K562 (cell line): ENCODE results near the gene DMXL1. TPM values are rescaled to one million over a fixed set of nuclear protein-coding genes. Genes with fewer than 3 reads are reported as not detected.
A peak's percentile ranks its signal among the peaks of the same experiment; 100 is the strongest.

ENCODE experiments used
- ATF7 ChIP-seq: fragments of 450-650 bp; IDR thresholded peaks from 2 replicates; pipeline ENCODE4 v1.7.1; 2014; ENCODE audit warnings: mild to moderate bottlenecking, moderate library complexity
- CBX3 ChIP-seq, 2 experiments: IDR thresholded peaks; 1 replicate in 1 of 2; 2 replicates in 1 of 2; pipeline ENCODE4 v1.6.1; 2012; ENCODE audit warnings: inconsistent platforms in 2 of 2, low read length in 2 of 2, borderline replicate concordance in 1 of 2, control low read depth in 1 of 2
- CBX8 ChIP-seq: fragments of 200-600 bp; sonication (generic); IDR thresholded peaks from 2 replicates; pipeline ENCODE4 v1.6.1; 2012; ENCODE audit warnings: borderline replicate concordance, mixed run types, low read depth, mild to moderate bottlenecking, moderate library complexity, mixed read lengths, low read length, control low read depth, inconsistent platforms; ENCODE audit not compliant: poor library complexity, severe bottlenecking; ENCODE audit errors: extremely low read depth
- FOXM1 ChIP-seq, 2 experiments: fragments of 450-650 bp in 1 of 2; sonication (generic) in 1 of 2; formaldehyde crosslinking in 1 of 2; IDR thresholded peaks; 2 replicates each; pipeline versions ENCODE4 v1.6.1 to v1.9.0; 2017 to 2022; ENCODE audit warnings: low read depth in 2 of 2, mild to moderate bottlenecking in 2 of 2, missing genetic modification reagents in 1 of 2, moderate library complexity in 1 of 2
- HNRNPL ChIP-seq: fragments of 200-400 bp; formaldehyde crosslinking; IDR thresholded peaks from 2 replicates; pipeline ENCODE4 v1.6.1; 2017; ENCODE audit warnings: low read depth, mild to moderate bottlenecking, low read length
- KDM1A ChIP-seq, 2 experiments: fragments of 450-650 bp; IDR thresholded peaks; 2 replicates each; pipeline ENCODE4 v1.6.1; 2016; ENCODE audit warnings: mild to moderate bottlenecking in 2 of 2
- MYNN ChIP-seq, 2 experiments: sonication (generic); formaldehyde crosslinking in 1 of 2; IDR thresholded peaks; 2 replicates each; pipeline versions ENCODE4 v1.5.0 to v1.6.1; 2016 to 2020; ENCODE audit warnings: antibody characterized with exemption in 1 of 2, missing genetic modification reagents in 1 of 2
- POLR2AphosphoS5 ChIP-seq: IDR thresholded peaks from 2 replicates; pipeline ENCODE4 v1.6.1; 2011; ENCODE audit warnings: mild to moderate bottlenecking, low read depth, low read length, moderate library complexity; ENCODE audit not compliant: control insufficient read depth, insufficient read depth
- POLR2H ChIP-seq: IDR thresholded peaks from 2 replicates; pipeline ENCODE4 v1.6.1; 2016; ENCODE audit warnings: missing genetic modification characterization, low read depth, mild to moderate bottlenecking, control low read depth, missing compliant biosample characterization, moderate library complexity
- RB1 ChIP-seq: fragments of 450-650 bp; IDR thresholded peaks from 2 replicates; pipeline ENCODE4 v1.6.1; 2017; ENCODE audit warnings: low read depth, mild to moderate bottlenecking
- SNIP1 ChIP-seq: fragments of 450-650 bp; IDR thresholded peaks from 2 replicates; pipeline ENCODE4 v1.7.1; 2017; ENCODE audit warnings: low read depth, mild to moderate bottlenecking
- ZBED1 ChIP-seq: IDR thresholded peaks from 2 replicates; pipeline ENCODE4 v1.6.1; 2014
- polyA plus RNA-seq, 8 experiments: library from polyadenylated mRNA; depleted of rRNA in 4 of 8; stranded (reverse) in 5 of 8; unstranded in 3 of 8; fragments of >200 nt; fragmentation: Nextera tagmentation in 2 of 8; fragmentation: Illumina TruSeq in 1 of 8; extraction: Ambion mirVana in 2 of 8; extraction: Trizol in 1 of 8; gene quantifications; 2 replicates each; pipeline versions ENCODE4 v1.2.1 to v1.2.3, GENCODE V29; 2011 to 2014; ENCODE audit warnings: inconsistent platforms in 1 of 8, missing spikeins in 1 of 8
- total RNA-seq, 7 experiments: library from RNA; depleted of rRNA in 6 of 7; stranded (reverse); fragments of >200 nt in 6 of 7; fragmentation: Illumina TruSeq in 2 of 7; extraction: Trizol in 2 of 7; gene quantifications; 2 replicates each; pipeline versions ENCODE4 v1.2.1 to v1.2.3, GENCODE V29; 2011 to 2021; ENCODE audit warnings: low replicate concordance in 1 of 7
- TF ChIP-seq, protein P1 (sequence below): fragments of 250-450 bp; sonication (Bioruptor Pico); IDR thresholded peaks from 2 replicates; pipeline ENCODE4 v1.8.0; 2021; ENCODE audit warnings: mild to moderate bottlenecking, moderate library complexity
- TF ChIP-seq, protein P2 (sequence below): sonication (generic); formaldehyde crosslinking; IDR thresholded peaks from 2 replicates; pipeline ENCODE4 v1.8.1; 2023; ENCODE audit warnings: mild to moderate bottlenecking, missing genetic modification reagents, moderate library complexity
- TF ChIP-seq, protein P3 (sequence below): fragments of 450-650 bp; formaldehyde crosslinking; IDR thresholded peaks from 2 replicates; pipeline ENCODE4 v1.4.0; 2020; ENCODE audit warnings: mild to moderate bottlenecking, moderate library complexity
- TF ChIP-seq, protein P4 (sequence below), 2 experiments: fragments of 450-650 bp; conservative IDR thresholded peaks; 2 replicates each; pipeline ENCODE4 v1.6.1; 2017; ENCODE audit warnings: mild to moderate bottlenecking in 2 of 2, moderate library complexity in 2 of 2
- TF ChIP-seq, protein P5 (sequence below): sonication (generic); formaldehyde crosslinking; IDR thresholded peaks from 2 replicates; pipeline ENCODE4 v1.8.1; 2023; ENCODE audit warnings: mild to moderate bottlenecking, missing genetic modification reagents

The DMXL1 gene
- total and polyA plus RNA-seq, 9 of the 15 experiments (the other 6 are each of a cell fraction or from before 2014, with no cell fraction given), result 8.3 to 40.3 (median 30.6) TPM

DNA sequence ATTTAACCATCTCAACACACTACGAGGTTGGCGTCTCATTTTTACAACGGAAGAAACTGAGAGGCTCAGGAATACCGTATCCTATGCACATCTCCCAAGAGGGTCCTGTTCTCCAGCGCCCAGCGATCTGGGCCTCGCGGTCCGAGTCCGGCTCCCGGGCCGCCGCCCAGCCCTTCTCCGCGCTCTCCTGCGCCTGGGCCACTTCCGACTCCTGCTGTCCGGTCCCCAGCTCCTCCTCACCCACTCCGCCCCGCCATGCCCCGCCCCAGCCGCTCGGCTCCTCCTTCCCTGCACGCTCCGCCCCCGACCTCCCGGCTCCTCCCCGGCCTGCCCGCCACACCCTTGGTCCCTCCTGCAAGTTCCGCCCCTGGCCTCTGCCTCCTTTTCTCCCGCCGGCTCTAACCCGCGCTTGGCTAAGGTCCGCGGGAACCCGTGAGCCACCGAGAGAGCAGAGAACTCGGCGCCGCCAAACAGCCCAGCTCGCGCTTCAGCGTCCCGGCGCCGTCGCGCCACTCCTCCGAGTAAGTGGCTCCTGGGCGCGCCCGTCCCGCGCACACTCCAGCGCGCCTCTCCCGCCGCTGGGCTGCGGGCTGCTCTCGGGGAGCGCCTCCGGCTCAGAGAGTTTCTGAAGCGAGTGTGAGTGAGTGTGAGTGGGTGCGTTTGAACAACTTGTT, 197.6 kb downstream of the DMXL1 start (continued):
- TF ChIP-seq, protein P1, sequence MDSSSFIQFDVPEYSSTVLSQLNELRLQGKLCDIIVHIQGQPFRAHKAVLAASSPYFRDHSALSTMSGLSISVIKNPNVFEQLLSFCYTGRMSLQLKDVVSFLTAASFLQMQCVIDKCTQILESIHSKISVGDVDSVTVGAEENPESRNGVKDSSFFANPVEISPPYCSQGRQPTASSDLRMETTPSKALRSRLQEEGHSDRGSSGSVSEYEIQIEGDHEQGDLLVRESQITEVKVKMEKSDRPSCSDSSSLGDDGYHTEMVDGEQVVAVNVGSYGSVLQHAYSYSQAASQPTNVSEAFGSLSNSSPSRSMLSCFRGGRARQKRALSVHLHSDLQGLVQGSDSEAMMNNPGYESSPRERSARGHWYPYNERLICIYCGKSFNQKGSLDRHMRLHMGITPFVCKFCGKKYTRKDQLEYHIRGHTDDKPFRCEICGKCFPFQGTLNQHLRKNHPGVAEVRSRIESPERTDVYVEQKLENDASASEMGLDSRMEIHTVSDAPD (CRISPR knock-in tag), result 0 out of 2 replicates have a peak, but pooled peaks have one; percentile 14
- TF ChIP-seq MYNN (IDR thresholded peaks at IDR 0.05) (no peak; the same call in 1 of the 2 replicates), MYNN (CRISPR knock-in tag; IDR thresholded peaks at IDR 0.05) (no peak), FOXM1 (IDR thresholded peaks at IDR 0.05; ENCODE audit: low read depth) (no peak), FOXM1 (CRISPR knock-in tag; IDR thresholded peaks at IDR 0.05; ENCODE audit: low read depth) (peak; percentile 35; the same call in 1 of the 2 replicates), RB1 (peak; percentile 65), HNRNPL (no peak), SNIP1 (no peak), KDM1A (IDR thresholded peaks at IDR 0.05) (0 out of 4 replicates have a peak, but pooled peaks of 1 of the 2 experiments have one; percentile 13), ATF7 (peak; percentile 28; the same call in 1 of the 2 replicates), ZBED1 (no peak), CBX8 (no peak), CBX3 (IDR thresholded peaks at IDR 0.05; ENCODE audit: borderline replicate concordance in 1 of 2, low read length in 2 of 2) (peak in 1 of 2 experiments; percentile 47; a peak in 1 of 3 replicates), POLR2AphosphoS5 (peak; percentile 72; the same call in 1 of the 2 replicates), POLR2H (tag) (peak; percentile 83)
- TF ChIP-seq, protein P2, sequence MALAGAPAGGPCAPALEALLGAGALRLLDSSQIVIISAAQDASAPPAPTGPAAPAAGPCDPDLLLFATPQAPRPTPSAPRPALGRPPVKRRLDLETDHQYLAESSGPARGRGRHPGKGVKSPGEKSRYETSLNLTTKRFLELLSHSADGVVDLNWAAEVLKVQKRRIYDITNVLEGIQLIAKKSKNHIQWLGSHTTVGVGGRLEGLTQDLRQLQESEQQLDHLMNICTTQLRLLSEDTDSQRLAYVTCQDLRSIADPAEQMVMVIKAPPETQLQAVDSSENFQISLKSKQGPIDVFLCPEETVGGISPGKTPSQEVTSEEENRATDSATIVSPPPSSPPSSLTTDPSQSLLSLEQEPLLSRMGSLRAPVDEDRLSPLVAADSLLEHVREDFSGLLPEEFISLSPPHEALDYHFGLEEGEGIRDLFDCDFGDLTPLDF, result 0 out of 2 replicates have a peak, but pooled peaks have one; percentile 26
- TF ChIP-seq, protein P3, sequence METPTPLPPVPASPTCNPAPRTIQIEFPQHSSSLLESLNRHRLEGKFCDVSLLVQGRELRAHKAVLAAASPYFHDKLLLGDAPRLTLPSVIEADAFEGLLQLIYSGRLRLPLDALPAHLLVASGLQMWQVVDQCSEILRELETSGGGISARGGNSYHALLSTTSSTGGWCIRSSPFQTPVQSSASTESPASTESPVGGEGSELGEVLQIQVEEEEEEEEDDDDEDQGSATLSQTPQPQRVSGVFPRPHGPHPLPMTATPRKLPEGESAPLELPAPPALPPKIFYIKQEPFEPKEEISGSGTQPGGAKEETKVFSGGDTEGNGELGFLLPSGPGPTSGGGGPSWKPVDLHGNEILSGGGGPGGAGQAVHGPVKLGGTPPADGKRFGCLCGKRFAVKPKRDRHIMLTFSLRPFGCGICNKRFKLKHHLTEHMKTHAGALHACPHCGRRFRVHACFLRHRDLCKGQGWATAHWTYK (CRISPR knock-in tag), result peak; percentile 48; the same call in 1 of the 2 replicates
- TF ChIP-seq, protein P4, sequence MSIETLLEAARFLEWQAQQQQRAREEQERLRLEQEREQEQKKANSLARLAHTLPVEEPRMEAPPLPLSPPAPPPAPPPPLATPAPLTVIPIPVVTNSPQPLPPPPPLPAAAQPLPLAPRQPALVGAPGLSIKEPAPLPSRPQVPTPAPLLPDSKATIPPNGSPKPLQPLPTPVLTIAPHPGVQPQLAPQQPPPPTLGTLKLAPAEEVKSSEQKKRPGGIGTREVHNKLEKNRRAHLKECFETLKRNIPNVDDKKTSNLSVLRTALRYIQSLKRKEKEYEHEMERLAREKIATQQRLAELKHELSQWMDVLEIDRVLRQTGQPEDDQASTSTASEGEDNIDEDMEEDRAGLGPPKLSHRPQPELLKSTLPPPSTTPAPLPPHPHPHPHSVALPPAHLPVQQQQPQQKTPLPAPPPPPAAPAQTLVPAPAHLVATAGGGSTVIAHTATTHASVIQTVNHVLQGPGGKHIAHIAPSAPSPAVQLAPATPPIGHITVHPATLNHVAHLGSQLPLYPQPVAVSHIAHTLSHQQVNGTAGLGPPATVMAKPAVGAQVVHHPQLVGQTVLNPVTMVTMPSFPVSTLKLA (conservative IDR thresholded peaks at IDR 0.05), result peak; percentile 17 to 68; a peak in 2 of 4 replicates
- TF ChIP-seq, protein P5, sequence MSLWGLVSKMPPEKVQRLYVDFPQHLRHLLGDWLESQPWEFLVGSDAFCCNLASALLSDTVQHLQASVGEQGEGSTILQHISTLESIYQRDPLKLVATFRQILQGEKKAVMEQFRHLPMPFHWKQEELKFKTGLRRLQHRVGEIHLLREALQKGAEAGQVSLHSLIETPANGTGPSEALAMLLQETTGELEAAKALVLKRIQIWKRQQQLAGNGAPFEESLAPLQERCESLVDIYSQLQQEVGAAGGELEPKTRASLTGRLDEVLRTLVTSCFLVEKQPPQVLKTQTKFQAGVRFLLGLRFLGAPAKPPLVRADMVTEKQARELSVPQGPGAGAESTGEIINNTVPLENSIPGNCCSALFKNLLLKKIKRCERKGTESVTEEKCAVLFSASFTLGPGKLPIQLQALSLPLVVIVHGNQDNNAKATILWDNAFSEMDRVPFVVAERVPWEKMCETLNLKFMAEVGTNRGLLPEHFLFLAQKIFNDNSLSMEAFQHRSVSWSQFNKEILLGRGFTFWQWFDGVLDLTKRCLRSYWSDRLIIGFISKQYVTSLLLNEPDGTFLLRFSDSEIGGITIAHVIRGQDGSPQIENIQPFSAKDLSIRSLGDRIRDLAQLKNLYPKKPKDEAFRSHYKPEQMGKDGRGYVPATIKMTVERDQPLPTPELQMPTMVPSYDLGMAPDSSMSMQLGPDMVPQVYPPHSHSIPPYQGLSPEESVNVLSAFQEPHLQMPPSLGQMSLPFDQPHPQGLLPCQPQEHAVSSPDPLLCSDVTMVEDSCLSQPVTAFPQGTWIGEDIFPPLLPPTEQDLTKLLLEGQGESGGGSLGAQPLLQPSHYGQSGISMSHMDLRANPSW (CRISPR knock-in tag), result 0 out of 2 replicates have a peak, but pooled peaks have one; percentile 1
